Stimulated activated CD4-positive, alpha-beta T cell treated with anti-CD3 and anti-CD28 coated beads, Interleukin-1b, Interleukin-23, amount 100 ng/mL, for 1 hour (primary cell): ENCODE data around the gene LRWD1.
"Not testable (repeated sequence)": the region's sequence is repeated elsewhere in the genome, so short reads cannot be mapped to it uniquely, and the experiment has no call there.

Experiments used
- DNase-seq, 2 donors: peaks; one replicate each; pipeline ENCODE4 v3.0.0-alpha.2; 2020; ENCODE audit warnings: low read depth in 2 of 2

LRWD1 gene

GRCh38 chr7:102468478-102469350 is 3.9 kb downstream of the LRWD1 start:
- no peak for DNase-seq

- DNase-seq, result no peak
Measured at GRCh38 chr7:102469351-102469971, 4.7 kb downstream of the LRWD1 start.

GRCh38 chr7:102469972-102470825 is 5.4 kb downstream of the LRWD1 start:
- DNase-seq, result no peak

- DNase-seq, result no peak
Measured at GRCh38 chr7:102471791-102472125, 7.0 kb downstream of the LRWD1 start.

- no peak for DNase-seq
Measured at GRCh38 chr7:102472126-102473041, 7.6 kb downstream of the LRWD1 start.

- DNase-seq, result no peak
Measured at GRCh38 chr7:102473271-102473991, 8.6 kb downstream of the LRWD1 start.

GRCh38 chr7:102474116-102474515 is 9.3 kb downstream of the LRWD1 start:
- not testable (repeated sequence) for DNase-seq

DNA sequence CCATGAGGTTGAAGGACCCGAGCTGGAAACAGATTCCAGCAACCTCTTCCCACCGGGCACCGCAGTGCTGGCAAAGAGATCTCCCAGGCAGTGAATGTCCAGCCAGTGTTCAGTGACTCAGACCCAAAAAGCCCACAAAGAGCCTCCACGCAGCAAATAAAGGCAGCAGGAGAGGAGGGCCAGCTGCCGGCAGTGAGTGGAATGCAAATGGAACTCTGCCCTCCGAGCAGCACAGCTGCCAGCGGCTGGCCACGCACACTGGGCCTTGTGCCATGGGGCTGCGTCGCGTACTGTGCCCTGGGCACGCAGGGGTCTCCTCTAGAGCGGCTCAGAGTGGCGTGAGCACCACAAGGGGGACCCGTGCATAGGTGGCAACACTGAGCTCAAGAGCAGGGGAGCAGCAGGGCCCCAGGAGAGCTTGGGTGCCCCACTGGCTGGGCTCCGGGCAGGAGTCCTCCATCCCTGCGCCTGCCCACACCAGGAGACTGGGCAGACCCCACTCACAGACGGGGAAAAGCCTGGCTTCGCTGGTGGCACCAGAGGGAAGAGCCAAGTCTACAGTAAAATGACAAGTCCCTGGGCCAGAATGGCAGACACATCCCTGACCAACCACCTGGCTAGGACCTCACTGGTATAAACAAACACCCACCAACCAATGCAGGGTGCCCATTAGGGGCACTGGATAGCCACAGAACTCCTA is 10.1 kb downstream of the LRWD1 start:
- DNase-seq, result not testable (repeated sequence)

- peak; percentile 77 to 79 for DNase-seq
Measured at GRCh38 chr7:102478314-102479208, 13.8 kb downstream of the LRWD1 start, which contains the start of gene POLR2J. POLR2J (minus strand) TSS chr7:102478922; CDS start chr7:102478860, 62 bp downstream.

DNA sequence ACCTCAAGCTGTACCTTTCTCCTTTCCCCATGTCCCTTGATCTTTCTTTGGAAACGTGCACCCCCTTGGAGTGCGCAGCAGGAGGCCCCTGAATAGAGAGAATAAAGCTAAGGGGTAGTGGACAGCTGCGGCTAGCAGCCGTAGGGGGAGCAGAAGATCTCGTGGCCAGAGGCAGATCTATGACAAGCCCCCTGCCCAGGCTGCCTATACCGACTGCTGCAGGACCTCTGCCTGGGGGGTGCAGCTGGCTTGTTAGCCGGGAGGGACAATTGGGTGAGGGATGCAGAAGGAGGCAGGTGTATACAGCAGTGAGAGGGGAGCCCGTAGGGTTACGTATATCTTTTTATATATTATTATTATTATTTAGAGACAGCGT is 14.4 kb downstream of the LRWD1 start:
- DNase-seq, result not testable (repeated sequence)

- not testable (repeated sequence) for DNase-seq
Measured at GRCh38 chr7:102479982-102480637, 15.3 kb downstream of the LRWD1 start.

DNA sequence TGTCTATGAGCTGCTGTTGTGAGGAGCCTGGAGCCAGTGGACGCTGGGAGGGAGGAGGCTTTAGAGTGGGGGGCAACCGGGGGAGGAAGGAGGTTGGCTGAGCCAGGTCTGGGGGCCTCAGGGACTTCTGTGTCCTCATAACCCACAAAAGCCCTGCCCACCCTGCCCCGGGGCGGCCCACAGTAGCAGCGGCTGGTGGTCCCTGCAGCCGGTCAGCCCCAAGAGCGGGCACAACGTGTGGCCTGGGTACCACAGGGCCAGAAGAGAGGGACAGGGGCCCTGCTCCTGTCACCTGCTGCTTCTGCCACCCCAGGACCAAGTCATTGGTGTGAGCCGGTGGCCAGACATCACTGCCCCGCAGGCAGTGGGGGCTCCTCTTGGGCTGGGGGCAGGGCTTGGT is 17.2 kb downstream of the LRWD1 start:
- not testable (repeated sequence) for DNase-seq

DNA sequence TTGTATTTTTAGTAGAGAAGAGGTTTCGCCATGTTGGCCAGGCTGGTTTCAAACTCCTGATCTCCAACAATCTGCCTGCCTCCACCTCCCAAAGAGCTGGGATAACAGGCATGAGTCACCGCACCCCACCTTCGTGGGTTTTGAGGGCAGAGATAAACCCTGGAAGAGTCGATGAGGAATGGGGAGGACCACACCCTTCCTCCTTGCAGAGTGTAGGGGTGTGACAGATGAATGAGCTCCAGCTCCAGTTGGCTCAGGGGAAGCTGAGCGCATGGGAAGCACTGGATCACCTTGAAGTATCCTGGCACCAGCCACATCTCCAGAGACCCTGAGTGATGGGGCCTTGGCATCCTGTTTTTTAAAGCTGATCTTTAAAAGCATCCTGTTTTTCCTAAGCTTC is 19.5 kb downstream of the LRWD1 start:
- DNase-seq, result not testable (repeated sequence)

GRCh38 chr7:102490529-102491075 is 25.8 kb downstream of the LRWD1 start:
- peak in 1 of 2 donors; percentile 54 for DNase-seq

GRCh38 chr7:102493220-102493935 is 28.6 kb downstream of the LRWD1 start:
- DNase-seq, result not testable (repeated sequence)

DNA sequence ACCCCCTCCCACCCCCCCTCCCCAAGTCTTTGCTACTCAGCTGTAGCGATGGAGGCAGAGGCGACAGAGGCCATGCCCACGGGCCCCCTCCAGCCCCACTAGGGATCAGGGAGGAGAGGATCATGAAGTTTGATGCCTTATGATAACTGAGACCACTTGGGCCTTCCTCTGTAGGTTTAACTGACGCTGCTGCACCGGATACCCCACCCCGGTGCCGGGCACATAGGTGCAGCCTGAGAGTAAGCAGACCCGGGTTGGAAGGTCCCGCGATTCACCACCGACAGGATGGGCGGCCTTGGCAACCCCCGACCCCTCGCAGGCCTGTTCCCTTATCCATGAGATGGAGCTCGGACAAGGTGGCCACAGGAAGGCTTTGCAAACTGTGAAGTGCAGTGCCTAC is 29.2 kb downstream of the LRWD1 start:
- DNase-seq, result not testable (repeated sequence)

GRCh38 chr7:102494473-102495149 is 29.8 kb downstream of the LRWD1 start:
- DNase-seq, result not testable (repeated sequence)
